ENCODE data around the gene SLC17A7. TPM values are rescaled to one million over a fixed set of nuclear protein-coding genes. Genes with fewer than 3 reads are reported as not detected.
A peak's percentile ranks its signal among the peaks of the same experiment; 100 is the strongest.

Gene SLC17A7
- total and polyA plus RNA-seq, 9 of the 15 experiments (the other 6 are each of a cell fraction or from before 2014, with no cell fraction given) = 1.1 to 15.7 (median 2.4) TPM

DNA sequence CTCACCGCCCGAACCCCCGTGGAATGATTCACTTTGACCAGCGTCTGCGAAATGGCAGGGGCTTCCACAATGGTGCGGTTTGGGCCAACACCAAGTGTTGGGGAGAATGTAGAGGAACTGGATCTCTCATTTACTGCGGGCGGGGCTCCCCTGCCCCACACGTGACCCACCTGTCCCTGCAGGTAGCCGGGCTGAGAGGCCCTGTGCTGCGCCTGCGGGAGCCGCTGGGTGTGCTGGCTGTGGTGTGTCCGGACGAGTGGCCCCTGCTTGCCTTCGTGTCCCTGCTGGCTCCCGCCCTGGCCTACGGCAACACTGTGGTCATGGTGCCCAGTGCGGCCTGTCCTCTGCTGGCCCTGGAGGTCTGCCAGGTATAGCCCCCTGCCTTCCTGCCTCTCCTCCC, 26.9 kb upstream of the SLC17A7 start:
- H3K4me2 ChIP-seq (ENCODE audit: insufficient read depth, low read length) = no peak overlapping the region
- 0 out of 2 replicates have a peak, but pooled peaks have one; percentile 31 for TF ChIP-seq POLR2G (IDR thresholded peaks at IDR 0.05; ENCODE audit: low read depth, low read length)
- TF ChIP-seq, protein P1, sequence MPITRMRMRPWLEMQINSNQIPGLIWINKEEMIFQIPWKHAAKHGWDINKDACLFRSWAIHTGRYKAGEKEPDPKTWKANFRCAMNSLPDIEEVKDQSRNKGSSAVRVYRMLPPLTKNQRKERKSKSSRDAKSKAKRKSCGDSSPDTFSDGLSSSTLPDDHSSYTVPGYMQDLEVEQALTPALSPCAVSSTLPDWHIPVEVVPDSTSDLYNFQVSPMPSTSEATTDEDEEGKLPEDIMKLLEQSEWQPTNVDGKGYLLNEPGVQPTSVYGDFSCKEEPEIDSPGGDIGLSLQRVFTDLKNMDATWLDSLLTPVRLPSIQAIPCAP (CRISPR knock-in tag; IDR thresholded peaks at IDR 0.05; ENCODE audit: borderline replicate concordance) = no peak
- TF ChIP-seq RBFOX2 (IDR thresholded peaks at IDR 0.05; ENCODE audit: low read depth, low read length) = peak; percentile 39; the same call in 1 of the 2 replicates
- TF ChIP-seq ZSCAN32 (CRISPR knock-in tag; IDR thresholded peaks at IDR 0.05) = no peak
- TF ChIP-seq, protein P2, sequence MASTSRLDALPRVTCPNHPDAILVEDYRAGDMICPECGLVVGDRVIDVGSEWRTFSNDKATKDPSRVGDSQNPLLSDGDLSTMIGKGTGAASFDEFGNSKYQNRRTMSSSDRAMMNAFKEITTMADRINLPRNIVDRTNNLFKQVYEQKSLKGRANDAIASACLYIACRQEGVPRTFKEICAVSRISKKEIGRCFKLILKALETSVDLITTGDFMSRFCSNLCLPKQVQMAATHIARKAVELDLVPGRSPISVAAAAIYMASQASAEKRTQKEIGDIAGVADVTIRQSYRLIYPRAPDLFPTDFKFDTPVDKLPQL (IDR thresholded peaks at IDR 0.05; ENCODE audit: extremely low read depth, insufficient read length) = no peak

More for the DNA sequence above, 26.9 kb upstream of the SLC17A7 start:
- CTCF ChIA-PET (ENCODE audit: low intra/inter-chr PET ratio) = no interaction called here
- H3K36me3 ChIP-seq (ENCODE audit: control insufficient read depth, insufficient read depth, low read length) = peaks cover 41% of the 10 kb centered on the region; the same call in 2 of the 3 replicates
- intact Hi-C loops (cut with micrococcal nuclease) (no loop called here), in situ Hi-C loops (cut with MboI) (no loop called here)
- H3K27ac ChIP-seq (ENCODE audit: extremely low read depth, low read depth, low read length) = no peak overlapping the region
- H3K9me1 ChIP-seq (ENCODE audit: control insufficient read depth, insufficient read depth, low read length) = no peaks in the 10 kb centered on the region
- no peaks in the 10 kb centered on the region for H3K9me3 ChIP-seq (replicated peaks; ENCODE audit: control insufficient read depth, insufficient read depth, low read depth, low read length)
- H3K4me1 ChIP-seq (replicated peaks in 1 of 2; ENCODE audit: control insufficient read depth in 2 of 2, insufficient read depth in 2 of 2, low read length in 2 of 2) = peaks cover 7 to 34% of the 10 kb centered on the region in 2 experiments; a peak in 4 of 5 replicates
- peaks cover 5% of the 10 kb centered on the region; the same call in 1 of the 2 replicates for H4K20me1 ChIP-seq (replicated peaks; ENCODE audit: control insufficient read depth, insufficient read depth, low read length)
- H2AFZ ChIP-seq (ENCODE audit: low read depth, low read length) = no peak overlapping the region
- FAIRE-seq = no peak
- no peaks in the 10 kb centered on the region for H3K79me2 ChIP-seq (ENCODE audit: control insufficient read depth, insufficient read depth, low read length)
- H3K27me3 ChIP-seq (ENCODE audit: control insufficient read depth in 2 of 2, insufficient read depth in 2 of 2, low read length in 2 of 2) = no peaks in the 10 kb centered on the region
- WGBS (ENCODE audit: insufficient coverage, low coverage, missing lambda C conversion rate) = 79% methylated on average over 8 of the region's 19 CpGs
- peak overlapping the region in 1 of 2 experiments; percentile 58; a peak in 1 of 4 replicates for H3K9ac ChIP-seq (ENCODE audit: insufficient read depth in 1 of 2, low read depth in 2 of 2, low read length in 2 of 2)
- no TSS peak for BruUV-seq (replicated peaks)
- DNase-seq (ENCODE audit: extremely low read depth in 1 of 4, low spot score in 3 of 4) = peak in 1 of 4 experiments; percentile 5
- POLR2A ChIA-PET = interaction anchor here (0.8 to 1.1 kb wide), 2 partner anchors 27 to 74 kb away, joined by 3 read pairs; no protein-coding TSS in a partner anchor
- no peak overlapping the region for H3K4me3 ChIP-seq
- no peak for ATAC-seq
